ENCODE measurements around the gene HOMER3.

The HOMER3 gene

GRCh38 chr19:18912933-18913332, 28.1 kb downstream of the HOMER3 start:
- no peak for TF ChIP-seq CTCF (IDR thresholded peaks at IDR 0.05; ENCODE audit: low read depth, low read length)
- no peak overlapping the region for H3K4me3 ChIP-seq (ENCODE audit: low read depth, low read length)
- no peak overlapping the region for H3K27ac ChIP-seq
- DNase-seq = no peak
- peaks cover 35% of the 10 kb centered on the region for H3K36me3 ChIP-seq
- H3K9me3 ChIP-seq (ENCODE audit: severe bottlenecking) = no peaks in the 10 kb centered on the region
- no peaks in the 10 kb centered on the region for H3K27me3 ChIP-seq (ENCODE audit: insufficient read depth, low read depth, severe bottlenecking)

- Histone ChIP-seq H3K27ac (no peak overlapping the region), H3K27me3 (ENCODE audit: insufficient read depth, low read depth, severe bottlenecking) (no peaks in the 10 kb centered on the region), H3K36me3 (peaks cover 35% of the 10 kb centered on the region), H3K9me3 (ENCODE audit: severe bottlenecking) (no peaks in the 10 kb centered on the region), H3K4me3 (ENCODE audit: low read depth, low read length) (no peak overlapping the region)
- DNase-seq = no peak
- no peak for TF ChIP-seq CTCF (IDR thresholded peaks at IDR 0.05; ENCODE audit: low read depth, low read length)
These were observed 30.1 kb downstream of the HOMER3 start for GRCh38 chr19:18910801-18911436.

- Histone ChIP-seq H3K9me3 (ENCODE audit: severe bottlenecking) (no peaks in the 10 kb centered on the region), H3K4me3 (ENCODE audit: low read depth, low read length) (no peak overlapping the region), H3K36me3 (peaks cover 31% of the 10 kb centered on the region), H3K27ac (no peak overlapping the region; the same call in 1 of the 2 replicates), H3K27me3 (ENCODE audit: insufficient read depth, low read depth, severe bottlenecking) (no peaks in the 10 kb centered on the region)
- no peak for DNase-seq
- TF ChIP-seq CTCF (IDR thresholded peaks at IDR 0.05; ENCODE audit: low read depth, low read length) = no peak
These were observed 31.0 kb downstream of the HOMER3 start for GRCh38 chr19:18910010-18910409.

- no peak overlapping the region for H3K4me3 ChIP-seq (ENCODE audit: low read depth, low read length)
- peak; percentile 28 for DNase-seq
- H3K36me3 ChIP-seq = peaks cover 37% of the 10 kb centered on the region
- no peak for TF ChIP-seq CTCF (IDR thresholded peaks at IDR 0.05; ENCODE audit: low read depth, low read length)
- H3K27ac ChIP-seq = no peak overlapping the region
- no peaks in the 10 kb centered on the region for H3K27me3 ChIP-seq (ENCODE audit: insufficient read depth, low read depth, severe bottlenecking)
- no peaks in the 10 kb centered on the region for H3K9me3 ChIP-seq (ENCODE audit: severe bottlenecking)
These were observed 31.9 kb downstream of the HOMER3 start for GRCh38 chr19:18908917-18909619.

- H3K4me3 ChIP-seq (ENCODE audit: low read depth, low read length) = no peak overlapping the region
- H3K27ac ChIP-seq = no peak overlapping the region
- DNase-seq = no peak
- peaks cover 32% of the 10 kb centered on the region for H3K36me3 ChIP-seq
- no peak for TF ChIP-seq CTCF (IDR thresholded peaks at IDR 0.05; ENCODE audit: low read depth, low read length)
- H3K9me3 ChIP-seq (ENCODE audit: severe bottlenecking) = no peaks in the 10 kb centered on the region
- no peaks in the 10 kb centered on the region for H3K27me3 ChIP-seq (ENCODE audit: insufficient read depth, low read depth, severe bottlenecking)
These were observed 34.2 kb downstream of the HOMER3 start for GRCh38 chr19:18906605-18907519.

Data from WERI-Rb-1 (cell line).